ENCODE data around the gene CCDC148. TPM values are rescaled to one million over a fixed set of nuclear protein-coding genes. Genes with fewer than 3 reads are reported as not detected.

The CCDC148 gene
- total and polyA plus RNA-seq, 2 experiments from 2014 or later = 1.2 to 1.8 TPM

DNA sequence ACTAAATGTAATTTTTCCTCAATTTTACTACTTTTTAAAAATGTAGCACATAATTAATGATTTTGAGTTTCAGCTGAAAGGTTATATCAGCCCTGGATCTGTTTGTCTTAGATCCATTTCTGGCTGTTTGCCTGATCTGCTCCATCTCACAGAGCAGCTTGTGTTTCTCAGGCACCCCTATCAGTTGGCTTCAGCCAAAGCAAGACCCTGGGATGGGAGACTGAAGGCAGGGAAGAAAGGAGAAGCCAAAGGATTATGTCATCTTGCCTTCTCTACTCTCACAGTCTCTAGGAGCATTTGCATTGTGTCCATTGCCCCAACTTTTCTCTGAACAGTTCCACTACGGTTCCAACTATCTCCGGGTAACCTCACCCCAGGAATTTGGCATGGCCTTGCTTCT, 110.5 kb downstream of the CCDC148 start (continued):
- TF ChIP-seq ZNF114 (CRISPR knock-in tag; IDR thresholded peaks at IDR 0.05) (no peak), ZNF331 (CRISPR knock-in tag; IDR thresholded peaks at IDR 0.05; ENCODE audit: low read depth) (no peak), POLR2AphosphoS5 (IDR thresholded peaks at IDR 0.05; ENCODE audit: low read depth) (no peak), EZH2 (IDR thresholded peaks at IDR 0.05; ENCODE audit: low read depth, unreplicated experiment) (no peak), JUNB (IDR thresholded peaks at IDR 0.05; ENCODE audit: unreplicated experiment) (no peak)
- TF ChIP-seq, protein P1, sequence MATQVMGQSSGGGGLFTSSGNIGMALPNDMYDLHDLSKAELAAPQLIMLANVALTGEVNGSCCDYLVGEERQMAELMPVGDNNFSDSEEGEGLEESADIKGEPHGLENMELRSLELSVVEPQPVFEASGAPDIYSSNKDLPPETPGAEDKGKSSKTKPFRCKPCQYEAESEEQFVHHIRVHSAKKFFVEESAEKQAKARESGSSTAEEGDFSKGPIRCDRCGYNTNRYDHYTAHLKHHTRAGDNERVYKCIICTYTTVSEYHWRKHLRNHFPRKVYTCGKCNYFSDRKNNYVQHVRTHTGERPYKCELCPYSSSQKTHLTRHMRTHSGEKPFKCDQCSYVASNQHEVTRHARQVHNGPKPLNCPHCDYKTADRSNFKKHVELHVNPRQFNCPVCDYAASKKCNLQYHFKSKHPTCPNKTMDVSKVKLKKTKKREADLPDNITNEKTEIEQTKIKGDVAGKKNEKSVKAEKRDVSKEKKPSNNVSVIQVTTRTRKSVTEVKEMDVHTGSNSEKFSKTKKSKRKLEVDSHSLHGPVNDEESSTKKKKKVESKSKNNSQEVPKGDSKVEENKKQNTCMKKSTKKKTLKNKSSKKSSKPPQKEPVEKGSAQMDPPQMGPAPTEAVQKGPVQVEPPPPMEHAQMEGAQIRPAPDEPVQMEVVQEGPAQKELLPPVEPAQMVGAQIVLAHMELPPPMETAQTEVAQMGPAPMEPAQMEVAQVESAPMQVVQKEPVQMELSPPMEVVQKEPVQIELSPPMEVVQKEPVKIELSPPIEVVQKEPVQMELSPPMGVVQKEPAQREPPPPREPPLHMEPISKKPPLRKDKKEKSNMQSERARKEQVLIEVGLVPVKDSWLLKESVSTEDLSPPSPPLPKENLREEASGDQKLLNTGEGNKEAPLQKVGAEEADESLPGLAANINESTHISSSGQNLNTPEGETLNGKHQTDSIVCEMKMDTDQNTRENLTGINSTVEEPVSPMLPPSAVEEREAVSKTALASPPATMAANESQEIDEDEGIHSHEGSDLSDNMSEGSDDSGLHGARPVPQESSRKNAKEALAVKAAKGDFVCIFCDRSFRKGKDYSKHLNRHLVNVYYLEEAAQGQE (IDR thresholded peaks at IDR 0.05; ENCODE audit: unreplicated experiment) = no peak
- TF ChIP-seq, protein P2, sequence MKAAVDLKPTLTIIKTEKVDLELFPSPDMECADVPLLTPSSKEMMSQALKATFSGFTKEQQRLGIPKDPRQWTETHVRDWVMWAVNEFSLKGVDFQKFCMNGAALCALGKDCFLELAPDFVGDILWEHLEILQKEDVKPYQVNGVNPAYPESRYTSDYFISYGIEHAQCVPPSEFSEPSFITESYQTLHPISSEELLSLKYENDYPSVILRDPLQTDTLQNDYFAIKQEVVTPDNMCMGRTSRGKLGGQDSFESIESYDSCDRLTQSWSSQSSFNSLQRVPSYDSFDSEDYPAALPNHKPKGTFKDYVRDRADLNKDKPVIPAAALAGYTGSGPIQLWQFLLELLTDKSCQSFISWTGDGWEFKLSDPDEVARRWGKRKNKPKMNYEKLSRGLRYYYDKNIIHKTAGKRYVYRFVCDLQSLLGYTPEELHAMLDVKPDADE (IDR thresholded peaks at IDR 0.05) = no peak
- TF ChIP-seq, protein P3, sequence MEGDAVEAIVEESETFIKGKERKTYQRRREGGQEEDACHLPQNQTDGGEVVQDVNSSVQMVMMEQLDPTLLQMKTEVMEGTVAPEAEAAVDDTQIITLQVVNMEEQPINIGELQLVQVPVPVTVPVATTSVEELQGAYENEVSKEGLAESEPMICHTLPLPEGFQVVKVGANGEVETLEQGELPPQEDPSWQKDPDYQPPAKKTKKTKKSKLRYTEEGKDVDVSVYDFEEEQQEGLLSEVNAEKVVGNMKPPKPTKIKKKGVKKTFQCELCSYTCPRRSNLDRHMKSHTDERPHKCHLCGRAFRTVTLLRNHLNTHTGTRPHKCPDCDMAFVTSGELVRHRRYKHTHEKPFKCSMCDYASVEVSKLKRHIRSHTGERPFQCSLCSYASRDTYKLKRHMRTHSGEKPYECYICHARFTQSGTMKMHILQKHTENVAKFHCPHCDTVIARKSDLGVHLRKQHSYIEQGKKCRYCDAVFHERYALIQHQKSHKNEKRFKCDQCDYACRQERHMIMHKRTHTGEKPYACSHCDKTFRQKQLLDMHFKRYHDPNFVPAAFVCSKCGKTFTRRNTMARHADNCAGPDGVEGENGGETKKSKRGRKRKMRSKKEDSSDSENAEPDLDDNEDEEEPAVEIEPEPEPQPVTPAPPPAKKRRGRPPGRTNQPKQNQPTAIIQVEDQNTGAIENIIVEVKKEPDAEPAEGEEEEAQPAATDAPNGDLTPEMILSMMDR (conservative IDR thresholded peaks at IDR 0.05; ENCODE audit: low read depth in 2 of 2) = no peak

DNA sequence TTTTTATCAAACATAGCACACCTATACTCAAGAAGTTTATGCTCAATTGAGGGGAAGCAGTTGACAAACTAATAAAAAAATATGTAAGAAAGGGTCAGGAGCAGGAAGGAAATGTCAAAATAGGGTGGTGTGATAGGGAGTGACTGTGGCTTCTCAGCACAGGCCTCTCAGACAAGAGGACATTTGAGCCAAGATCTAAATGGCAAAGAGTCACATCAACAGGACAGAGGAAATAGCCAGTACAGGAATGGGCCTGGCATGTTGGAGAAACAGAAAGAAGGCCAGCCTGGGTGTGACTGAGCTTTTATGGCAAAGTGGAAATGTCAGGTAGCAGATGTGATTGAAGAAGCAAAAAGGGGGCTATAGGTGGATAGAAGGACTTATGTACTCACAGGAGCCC, 117.0 kb downstream of the CCDC148 start:
- Mint-ChIP-seq H3K36me3 (ENCODE audit: low read depth) (no peaks in the 10 kb centered on the region), H3K27me3 (ENCODE audit: insufficient read depth, low read depth, poor library complexity) (no peaks in the 10 kb centered on the region), H3K9me3 (no peaks in the 10 kb centered on the region; the same call in 2 of the 3 replicates), H3K4me1 (peaks cover 12% of the 10 kb centered on the region; the same call in 2 of the 3 replicates), H3K4me3 (no peak overlapping the region), H3K27ac (no peak overlapping the region)
- Histone ChIP-seq H3K27me3 (ENCODE audit: insufficient read depth) (no peaks in the 10 kb centered on the region), H2AFZ (no peak overlapping the region), H3K4me2 (no peak overlapping the region), H3K27ac (ENCODE audit: low read depth) (no peak overlapping the region), H4K20me1 (replicated peaks; ENCODE audit: insufficient read depth) (no peaks in the 10 kb centered on the region), H3K4me3 (no peak overlapping the region), H3F3A (replicated peaks; ENCODE audit: low read depth) (no peaks in the 10 kb centered on the region), H3K79me2 (replicated peaks; ENCODE audit: insufficient read depth) (no peaks in the 10 kb centered on the region), H3K4me1 (ENCODE audit: insufficient read depth) (peaks cover 13% of the 10 kb centered on the region), H3K9me2 (ENCODE audit: insufficient read depth) (no peaks in the 10 kb centered on the region), H3K36me3 (ENCODE audit: insufficient read depth) (no peaks in the 10 kb centered on the region)
- no peak for DNase-seq (ENCODE audit: low spot score)
- ATAC-seq = no peak
- no peak for TF ChIP-seq POLR2AphosphoS5 (IDR thresholded peaks at IDR 0.05; ENCODE audit: low read depth)
- TF ChIP-seq, protein P1 (IDR thresholded peaks at IDR 0.05; ENCODE audit: unreplicated experiment) = no peak
- no peak for TF ChIP-seq CREB1 (CRISPR knock-in tag; IDR thresholded peaks at IDR 0.05; ENCODE audit: low read depth)
- TF ChIP-seq NANOG (IDR thresholded peaks at IDR 0.05; ENCODE audit: borderline replicate concordance) = no peak
- TF ChIP-seq, protein P3 (conservative IDR thresholded peaks at IDR 0.05; ENCODE audit: low read depth in 2 of 2) = no peak

Data from GM23338 (cell line).